ENCODE data around the gene ZSCAN5A.
"Not testable (repeated sequence)": the region's sequence is repeated elsewhere in the genome, so short reads cannot be mapped to it uniquely, and the experiment has no call there.

The ZSCAN5A gene

GRCh38 chr19:56314381-56315076, at the start of gene ZSCAN5A:
Gene ZSCAN5A, minus strand, starts transcription at chr19:56314839. Its CDS starts 89,793 bp downstream, at chr19:56225046.
- no peaks in the 10 kb centered on the region for H3K27me3 ChIP-seq (ENCODE audit: control insufficient read depth in 5 of 5, insufficient read depth in 4 of 5, low read length in 5 of 5)
- H3K9me3 ChIP-seq (ENCODE audit: control insufficient read depth in 5 of 5, low read length in 5 of 5), result no peaks in the 10 kb centered on the region
- H3K9ac ChIP-seq (ENCODE audit: low read length in 5 of 5), result peak within 1 kb of the TSS; percentile 83 to 95 (median 94)
- peak within 1 kb of the TSS; percentile 84 to 98 (median 95) for H3K4me3 ChIP-seq (ENCODE audit: low read depth in 1 of 5, low read length in 5 of 5)
- peak within 1 kb of the TSS; percentile 92 for H3K27ac ChIP-seq (ENCODE audit: low read depth, low read length)
- H3K4me1 ChIP-seq (ENCODE audit: control insufficient read depth in 5 of 5, insufficient read depth in 5 of 5, low read length in 5 of 5), result peaks cover 8 to 30% (median 19%) of the 10 kb centered on the region in 5 donors
- H3K36me3 ChIP-seq (ENCODE audit: control insufficient read depth in 5 of 5, insufficient read depth in 5 of 5, low read length in 5 of 5), result peaks cover 0 to 11% (median 3%) of the 10 kb centered on the region in 5 donors

- no peaks in the 10 kb centered on the region for H3K36me3 ChIP-seq (ENCODE audit: control insufficient read depth in 5 of 5, insufficient read depth in 5 of 5, low read length in 5 of 5)
- no peaks in the 10 kb centered on the region for H3K4me1 ChIP-seq (ENCODE audit: control insufficient read depth in 5 of 5, insufficient read depth in 5 of 5, low read length in 5 of 5)
- no peak overlapping the region for H3K9ac ChIP-seq (ENCODE audit: low read length in 5 of 5)
- peaks cover 4 to 35% (median 17%) of the 10 kb centered on the region in 5 donors for H3K9me3 ChIP-seq (ENCODE audit: control insufficient read depth in 5 of 5, low read length in 5 of 5)
- no peaks in the 10 kb centered on the region for H3K27me3 ChIP-seq (ENCODE audit: control insufficient read depth in 5 of 5, insufficient read depth in 4 of 5, low read length in 5 of 5)
- H3K27ac ChIP-seq (ENCODE audit: low read depth, low read length), result no peak overlapping the region
- no peak overlapping the region for H3K4me3 ChIP-seq (ENCODE audit: low read depth in 1 of 5, low read length in 5 of 5)
These were observed 46.2 kb upstream of the ZSCAN5A start for GRCh38 chr19:56360841-56361240.

- Histone ChIP-seq H3K4me3 (ENCODE audit: low read depth in 1 of 5, low read length in 5 of 5) (no peak overlapping the region), H3K9me3 (ENCODE audit: control insufficient read depth in 5 of 5, low read length in 5 of 5) (peaks cover 0 to 13% (median 4%) of the 10 kb centered on the region in 5 donors), H3K4me1 (ENCODE audit: control insufficient read depth in 5 of 5, insufficient read depth in 5 of 5, low read length in 5 of 5) (no peaks in the 10 kb centered on the region), H3K36me3 (ENCODE audit: control insufficient read depth in 5 of 5, insufficient read depth in 5 of 5, low read length in 5 of 5) (no peaks in the 10 kb centered on the region), H3K9ac (ENCODE audit: low read length in 5 of 5) (no peak overlapping the region), H3K27ac (ENCODE audit: low read depth, low read length) (no peak overlapping the region), H3K27me3 (ENCODE audit: control insufficient read depth in 5 of 5, insufficient read depth in 4 of 5, low read length in 5 of 5) (no peaks in the 10 kb centered on the region)
These were observed 42.3 kb upstream of the ZSCAN5A start for GRCh38 chr19:56356944-56357343.

- no peak overlapping the region for H3K9ac ChIP-seq (ENCODE audit: low read length in 5 of 5)
- no peaks in the 10 kb centered on the region for H3K36me3 ChIP-seq (ENCODE audit: control insufficient read depth in 5 of 5, insufficient read depth in 5 of 5, low read length in 5 of 5)
- no peak overlapping the region for H3K27ac ChIP-seq (ENCODE audit: low read depth, low read length)
- H3K9me3 ChIP-seq (ENCODE audit: control insufficient read depth in 5 of 5, low read length in 5 of 5), result peaks cover 0 to 8% (median 0%) of the 10 kb centered on the region in 5 donors
- H3K4me3 ChIP-seq (ENCODE audit: low read depth in 1 of 5, low read length in 5 of 5), result no peak overlapping the region
- no peaks in the 10 kb centered on the region for H3K4me1 ChIP-seq (ENCODE audit: control insufficient read depth in 5 of 5, insufficient read depth in 5 of 5, low read length in 5 of 5)
- H3K27me3 ChIP-seq (ENCODE audit: control insufficient read depth in 5 of 5, insufficient read depth in 4 of 5, low read length in 5 of 5), result no peaks in the 10 kb centered on the region
These were observed 40.9 kb upstream of the ZSCAN5A start for GRCh38 chr19:56355517-56355916.

GRCh38 chr19:56351208-56351607, 36.6 kb upstream of the ZSCAN5A start:
- no peaks in the 10 kb centered on the region for H3K36me3 ChIP-seq (ENCODE audit: control insufficient read depth in 5 of 5, insufficient read depth in 5 of 5, low read length in 5 of 5)
- H3K27me3 ChIP-seq (ENCODE audit: control insufficient read depth in 5 of 5, insufficient read depth in 4 of 5, low read length in 5 of 5), result no peaks in the 10 kb centered on the region
- no peaks in the 10 kb centered on the region for H3K9me3 ChIP-seq (ENCODE audit: control insufficient read depth in 5 of 5, low read length in 5 of 5)
- no peaks in the 10 kb centered on the region for H3K4me1 ChIP-seq (ENCODE audit: control insufficient read depth in 5 of 5, insufficient read depth in 5 of 5, low read length in 5 of 5)
- no peak overlapping the region for H3K4me3 ChIP-seq (ENCODE audit: low read depth in 1 of 5, low read length in 5 of 5)
- H3K9ac ChIP-seq (ENCODE audit: low read length in 5 of 5), result no peak overlapping the region
- no peak overlapping the region for H3K27ac ChIP-seq (ENCODE audit: low read depth, low read length)

- H3K9ac ChIP-seq (ENCODE audit: low read length in 5 of 5), result no peak overlapping the region
- H3K27ac ChIP-seq (ENCODE audit: low read depth, low read length), result no peak overlapping the region
- H3K36me3 ChIP-seq (ENCODE audit: control insufficient read depth in 5 of 5, insufficient read depth in 5 of 5, low read length in 5 of 5), result no peaks in the 10 kb centered on the region
- no peaks in the 10 kb centered on the region for H3K27me3 ChIP-seq (ENCODE audit: control insufficient read depth in 5 of 5, insufficient read depth in 4 of 5, low read length in 5 of 5)
- no peaks in the 10 kb centered on the region for H3K4me1 ChIP-seq (ENCODE audit: control insufficient read depth in 5 of 5, insufficient read depth in 5 of 5, low read length in 5 of 5)
- H3K4me3 ChIP-seq (ENCODE audit: low read depth in 1 of 5, low read length in 5 of 5), result no peak overlapping the region
- H3K9me3 ChIP-seq (ENCODE audit: control insufficient read depth in 5 of 5, low read length in 5 of 5), result no peaks in the 10 kb centered on the region
These were observed 35.9 kb upstream of the ZSCAN5A start for GRCh38 chr19:56350416-56351045.

GRCh38 chr19:56348289-56348877, 33.7 kb upstream of the ZSCAN5A start:
- Histone ChIP-seq H3K27ac (ENCODE audit: low read depth, low read length) (no peak overlapping the region), H3K36me3 (ENCODE audit: control insufficient read depth in 5 of 5, insufficient read depth in 5 of 5, low read length in 5 of 5) (no peaks in the 10 kb centered on the region), H3K4me3 (ENCODE audit: low read depth in 1 of 5, low read length in 5 of 5) (no peak overlapping the region), H3K9me3 (ENCODE audit: control insufficient read depth in 5 of 5, low read length in 5 of 5) (no peaks in the 10 kb centered on the region), H3K27me3 (ENCODE audit: control insufficient read depth in 5 of 5, insufficient read depth in 4 of 5, low read length in 5 of 5) (no peaks in the 10 kb centered on the region), H3K4me1 (ENCODE audit: control insufficient read depth in 5 of 5, insufficient read depth in 5 of 5, low read length in 5 of 5) (no peaks in the 10 kb centered on the region), H3K9ac (ENCODE audit: low read length in 5 of 5) (no peak overlapping the region)

GRCh38 chr19:56347163-56347778, 32.6 kb upstream of the ZSCAN5A start:
- Histone ChIP-seq H3K9ac (ENCODE audit: low read length in 5 of 5) (no peak overlapping the region), H3K27me3 (ENCODE audit: control insufficient read depth in 5 of 5, insufficient read depth in 4 of 5, low read length in 5 of 5) (no peaks in the 10 kb centered on the region), H3K4me3 (ENCODE audit: low read depth in 1 of 5, low read length in 5 of 5) (no peak overlapping the region), H3K9me3 (ENCODE audit: control insufficient read depth in 5 of 5, low read length in 5 of 5) (peaks cover 0 to 2% (median 0%) of the 10 kb centered on the region in 5 donors), H3K4me1 (ENCODE audit: control insufficient read depth in 5 of 5, insufficient read depth in 5 of 5, low read length in 5 of 5) (no peaks in the 10 kb centered on the region), H3K36me3 (ENCODE audit: control insufficient read depth in 5 of 5, insufficient read depth in 5 of 5, low read length in 5 of 5) (no peaks in the 10 kb centered on the region), H3K27ac (ENCODE audit: low read depth, low read length) (no peak overlapping the region)

- H3K27ac ChIP-seq (ENCODE audit: low read depth, low read length), result no peak overlapping the region
- no peak overlapping the region for H3K4me3 ChIP-seq (ENCODE audit: low read depth in 1 of 5, low read length in 5 of 5)
- no peak overlapping the region for H3K9ac ChIP-seq (ENCODE audit: low read length in 5 of 5)
- no peaks in the 10 kb centered on the region for H3K36me3 ChIP-seq (ENCODE audit: control insufficient read depth in 5 of 5, insufficient read depth in 5 of 5, low read length in 5 of 5)
- H3K27me3 ChIP-seq (ENCODE audit: control insufficient read depth in 5 of 5, insufficient read depth in 4 of 5, low read length in 5 of 5), result no peaks in the 10 kb centered on the region
- peaks cover 0 to 3% (median 0%) of the 10 kb centered on the region in 5 donors for H3K9me3 ChIP-seq (ENCODE audit: control insufficient read depth in 5 of 5, low read length in 5 of 5)
- no peaks in the 10 kb centered on the region for H3K4me1 ChIP-seq (ENCODE audit: control insufficient read depth in 5 of 5, insufficient read depth in 5 of 5, low read length in 5 of 5)
These were observed 27.3 kb upstream of the ZSCAN5A start for GRCh38 chr19:56341948-56342347.

- not testable (repeated sequence) for H3K4me3 ChIP-seq (ENCODE audit: low read depth in 1 of 5, low read length in 5 of 5); H3K27ac ChIP-seq (ENCODE audit: low read depth, low read length); H3K36me3 ChIP-seq (ENCODE audit: control insufficient read depth in 5 of 5, insufficient read depth in 5 of 5, low read length in 5 of 5); H3K9me3 ChIP-seq (ENCODE audit: control insufficient read depth in 5 of 5, low read length in 5 of 5); H3K4me1 ChIP-seq (ENCODE audit: control insufficient read depth in 5 of 5, insufficient read depth in 5 of 5, low read length in 5 of 5); H3K9ac ChIP-seq (ENCODE audit: low read length in 5 of 5); H3K27me3 ChIP-seq (ENCODE audit: control insufficient read depth in 5 of 5, insufficient read depth in 4 of 5, low read length in 5 of 5)
These were observed 24.4 kb upstream of the ZSCAN5A start for GRCh38 chr19:56339031-56339430.
